ENCODE data around the gene PPP1CB. TPM values are rescaled to one million over a fixed set of nuclear protein-coding genes. Genes with fewer than 3 reads are reported as not detected.

The PPP1CB gene
- total and polyA plus RNA-seq, 12 donors: 46.7 to 272 (median 190) TPM

DNA sequence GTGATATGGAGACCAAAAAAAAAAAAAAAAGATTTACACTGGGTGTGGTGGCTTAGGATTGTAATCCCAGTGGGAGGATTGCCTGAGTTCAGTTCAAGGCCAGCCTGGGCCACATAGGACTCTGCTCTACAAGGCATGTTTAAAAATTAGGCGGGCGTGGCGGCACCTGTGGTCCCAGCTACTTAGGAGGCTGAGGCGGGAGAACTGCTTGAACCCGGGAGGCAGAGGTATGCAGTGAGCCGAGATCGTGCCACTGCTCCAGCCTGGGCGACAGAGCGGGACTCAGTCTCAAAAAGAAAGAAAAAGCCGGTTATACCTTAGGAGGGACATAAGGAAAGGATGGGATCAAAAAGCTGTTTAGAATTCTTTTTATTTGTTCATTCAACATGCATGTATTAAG lies 58.3 kb downstream of the PPP1CB start:
- TF ChIP-seq, protein P1, sequence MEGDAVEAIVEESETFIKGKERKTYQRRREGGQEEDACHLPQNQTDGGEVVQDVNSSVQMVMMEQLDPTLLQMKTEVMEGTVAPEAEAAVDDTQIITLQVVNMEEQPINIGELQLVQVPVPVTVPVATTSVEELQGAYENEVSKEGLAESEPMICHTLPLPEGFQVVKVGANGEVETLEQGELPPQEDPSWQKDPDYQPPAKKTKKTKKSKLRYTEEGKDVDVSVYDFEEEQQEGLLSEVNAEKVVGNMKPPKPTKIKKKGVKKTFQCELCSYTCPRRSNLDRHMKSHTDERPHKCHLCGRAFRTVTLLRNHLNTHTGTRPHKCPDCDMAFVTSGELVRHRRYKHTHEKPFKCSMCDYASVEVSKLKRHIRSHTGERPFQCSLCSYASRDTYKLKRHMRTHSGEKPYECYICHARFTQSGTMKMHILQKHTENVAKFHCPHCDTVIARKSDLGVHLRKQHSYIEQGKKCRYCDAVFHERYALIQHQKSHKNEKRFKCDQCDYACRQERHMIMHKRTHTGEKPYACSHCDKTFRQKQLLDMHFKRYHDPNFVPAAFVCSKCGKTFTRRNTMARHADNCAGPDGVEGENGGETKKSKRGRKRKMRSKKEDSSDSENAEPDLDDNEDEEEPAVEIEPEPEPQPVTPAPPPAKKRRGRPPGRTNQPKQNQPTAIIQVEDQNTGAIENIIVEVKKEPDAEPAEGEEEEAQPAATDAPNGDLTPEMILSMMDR (IDR thresholded peaks at IDR 0.05): no peak
- no peak for TF ChIP-seq POLR2A (IDR thresholded peaks at IDR 0.05)
- H3K27ac ChIP-seq: peak overlapping the region in 2 of 5 donors; percentile 29 to 54
- peaks cover 0 to 11% of the 10 kb centered on the region in 2 donors for H3K36me3 ChIP-seq (replicated peaks in 1 of 2)
- H3K27me3 ChIP-seq: no peaks in the 10 kb centered on the region
- WGBS, 4 donors: 72 to 78% (median 72%) methylated on average over 10 of the region's 10 CpGs
- no peaks in the 10 kb centered on the region for H3K9me3 ChIP-seq (replicated peaks in 1 of 3)
- H3K4me1 ChIP-seq (replicated peaks in 1 of 2): peaks cover 6 to 13% of the 10 kb centered on the region in 2 donors
- intact Hi-C loops (cut with DNase I): no loop called here
- DNase-seq: peak in 1 of 7 donors; percentile 13
- peak overlapping the region in 1 of 4 donors; percentile 67 for H3K4me3 ChIP-seq

DNA sequence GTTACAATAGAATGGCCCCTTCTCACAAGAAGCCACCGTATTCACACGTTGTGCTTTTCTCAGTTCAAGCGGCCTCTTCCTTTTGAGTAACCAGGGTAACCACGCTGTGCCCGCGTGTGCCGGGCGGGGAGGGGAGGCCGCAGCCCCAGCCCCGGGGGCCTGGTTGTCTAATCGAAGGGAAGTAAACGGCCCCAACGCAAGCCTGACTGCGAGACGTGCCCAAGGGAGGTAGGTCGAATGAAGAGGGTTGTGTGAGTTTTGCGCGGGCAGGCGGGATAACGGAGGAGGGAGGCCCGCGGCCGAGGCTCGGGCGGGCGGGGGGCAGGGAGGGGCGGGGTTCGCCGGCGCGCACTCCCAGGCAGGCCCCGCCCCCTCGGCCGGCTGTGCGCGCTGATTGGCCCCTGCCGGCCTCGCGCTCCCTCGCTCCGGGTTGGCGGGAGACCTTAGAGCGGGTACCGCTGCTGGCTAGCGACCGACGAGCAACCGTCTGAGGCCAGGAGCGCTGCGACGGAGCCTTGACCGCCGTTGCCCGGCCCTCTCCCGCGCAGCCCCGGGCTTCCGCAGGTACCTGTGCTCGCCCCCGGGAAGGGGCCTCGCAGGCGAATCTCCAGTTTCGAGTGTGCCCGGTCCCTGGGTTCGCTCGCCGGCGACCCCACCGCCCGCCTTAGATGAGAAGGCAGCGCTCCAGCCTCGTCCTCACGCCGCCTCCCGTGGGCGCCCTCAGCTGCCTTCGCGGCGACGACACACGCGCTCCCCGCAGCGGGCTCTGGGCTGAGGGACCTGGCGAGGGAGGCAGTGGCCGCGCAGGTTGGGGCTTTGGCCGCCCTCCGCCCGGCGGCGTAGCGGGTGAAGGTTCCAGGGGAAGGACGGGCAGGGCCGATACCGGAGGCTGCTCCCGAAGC lies 59.0 kb downstream of the PPP1CB start, which contains the start of gene SPDYA:
Gene SPDYA, plus strand, starts transcription at position 451 of the 902 bp plus-strand sequence. CDS start 5,181 bp downstream, outside the sequence.
- Histone ChIP-seq H3K9me3 (replicated peaks in 1 of 3) (no peaks in the 10 kb centered on the region), H3K27ac (peak within 1 kb of the TSS in 2 of 5 donors; percentile 29 to 54), H3K36me3 (replicated peaks in 1 of 2) (peaks cover 0 to 8% of the 10 kb centered on the region in 2 donors), H3K4me3 (peak within 1 kb of the TSS in 2 of 4 donors; percentile 15 to 67), H3K4me1 (replicated peaks in 1 of 2) (peaks cover 6 to 13% of the 10 kb centered on the region in 2 donors), H3K27me3 (no peaks in the 10 kb centered on the region)
- TF ChIP-seq POLR2A (IDR thresholded peaks at IDR 0.05): no peak
- TF ChIP-seq, protein P1 (IDR thresholded peaks at IDR 0.05): no peak
- WGBS, 4 donors: 1 to 14% (median 2%) methylated on average over 21 to 97 of the region's 97 CpGs
- intact Hi-C loops (cut with DNase I): no loop called here
- peak; percentile 63 to 84 (median 80) for DNase-seq

DNA sequence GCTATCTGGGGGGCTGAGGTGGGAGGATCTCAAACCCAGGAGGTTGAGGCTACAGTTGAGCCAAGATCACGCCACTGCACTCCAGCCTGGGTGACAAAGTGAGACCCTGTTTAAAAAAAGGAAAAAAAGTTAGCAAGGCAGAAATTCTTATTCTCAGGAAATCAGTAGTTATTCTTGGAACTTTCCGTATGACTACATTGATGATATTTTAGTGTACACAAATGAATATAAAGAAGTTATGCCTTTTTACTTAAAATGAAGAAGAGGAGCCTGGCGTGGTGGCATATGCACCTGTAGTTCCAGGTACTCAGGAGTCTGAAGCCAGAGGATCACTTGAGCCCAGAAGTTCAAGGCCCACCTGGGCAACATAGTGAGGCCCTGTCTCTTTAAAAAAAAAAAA lies 66.4 kb downstream of the PPP1CB start:
- Histone ChIP-seq H3K27me3 (no peaks in the 10 kb centered on the region), H3K36me3 (replicated peaks in 1 of 2) (no peaks in the 10 kb centered on the region), H3K9me3 (replicated peaks in 1 of 3) (no peaks in the 10 kb centered on the region), H3K4me1 (replicated peaks in 1 of 2) (no peaks in the 10 kb centered on the region), H3K27ac (no peak overlapping the region), H3K4me3 (no peak overlapping the region)
- intact Hi-C loops (cut with DNase I): no loop called here
- no peak for DNase-seq
- WGBS, 4 donors: 84 to 94% (median 86%) methylated on average over 3 of the region's 3 CpGs
- no peak for TF ChIP-seq POLR2A (IDR thresholded peaks at IDR 0.05)
- TF ChIP-seq, protein P1 (IDR thresholded peaks at IDR 0.05): no peak

DNA sequence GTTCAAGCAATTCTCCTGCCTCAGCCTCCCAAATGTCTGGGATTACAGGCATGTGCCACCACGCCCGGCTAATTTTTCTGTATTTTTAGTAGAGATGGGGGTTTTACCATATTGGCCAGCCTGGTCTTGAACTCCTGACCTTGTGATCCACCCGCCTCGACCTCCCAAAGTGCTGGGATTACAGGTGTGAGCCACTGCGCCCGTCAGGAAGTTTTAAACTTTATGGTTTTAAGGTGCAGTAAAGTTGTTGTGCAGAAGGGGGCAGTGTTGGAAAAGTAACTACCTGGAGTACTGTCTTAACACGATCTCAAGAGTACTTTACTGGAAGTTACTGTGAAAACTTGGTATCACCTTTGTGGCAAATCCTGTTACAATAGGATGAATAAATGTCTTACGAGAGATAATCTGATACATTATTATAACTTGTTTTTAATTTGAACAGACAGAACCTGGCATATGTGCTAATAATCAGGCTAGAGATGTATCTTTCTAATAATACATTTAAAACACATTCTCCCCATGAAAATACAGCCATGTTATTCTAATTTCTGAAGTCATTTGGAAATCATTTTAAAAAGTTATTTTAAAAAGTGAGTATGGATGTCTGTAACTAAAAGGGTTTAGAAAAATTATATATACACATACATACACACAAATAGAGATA lies 69.8 kb downstream of the PPP1CB start:
- peak; percentile 24 to 76 (median 62) for DNase-seq
- intact Hi-C loops (cut with DNase I): no loop called here
- no peak overlapping the region for H3K27ac ChIP-seq

More for the DNA sequence above, 69.8 kb downstream of the PPP1CB start:
- Histone ChIP-seq H3K27me3 (no peaks in the 10 kb centered on the region), H3K4me3 (no peak overlapping the region), H3K4me1 (replicated peaks in 1 of 2) (no peaks in the 10 kb centered on the region), H3K9me3 (replicated peaks in 1 of 3) (no peaks in the 10 kb centered on the region), H3K36me3 (replicated peaks in 1 of 2) (no peaks in the 10 kb centered on the region)
- 2 to 7% (median 4%) methylated on average over 7 to 8 of the region's 8 CpGs for WGBS, 4 donors
- TF ChIP-seq, protein P1 (IDR thresholded peaks at IDR 0.05): peak; percentile 50 to 73 (median 68)
- no peak for TF ChIP-seq POLR2A (IDR thresholded peaks at IDR 0.05)

All from adrenal gland (tissue), 12 donors.